Vagina (tissue), 2 donors: Measurements from ENCODE around the gene CSTPP1.

Source experiments
- POLR2A ChIP-seq, 2 donors: fragments of 450-650 bp; IDR thresholded peaks; one replicate each; pipeline ENCODE4 v1.6.1; 2017; ENCODE audit warnings: antibody characterized with exemption in 2 of 2, mild to moderate bottlenecking in 2 of 2, moderate library complexity in 2 of 2
- TF ChIP-seq, protein P1 (sequence below), 3 experiments: fragments of 450-650 bp in 2 of 3; fragments of 200-600 bp in 1 of 3; sonication (generic) in 1 of 3; IDR thresholded peaks; one replicate each; pipeline ENCODE4 v1.5.1; 2017 to 2019; ENCODE audit warnings: antibody characterized with exemption in 3 of 3, mild to moderate bottlenecking in 2 of 3, moderate library complexity in 2 of 3

DNA sequence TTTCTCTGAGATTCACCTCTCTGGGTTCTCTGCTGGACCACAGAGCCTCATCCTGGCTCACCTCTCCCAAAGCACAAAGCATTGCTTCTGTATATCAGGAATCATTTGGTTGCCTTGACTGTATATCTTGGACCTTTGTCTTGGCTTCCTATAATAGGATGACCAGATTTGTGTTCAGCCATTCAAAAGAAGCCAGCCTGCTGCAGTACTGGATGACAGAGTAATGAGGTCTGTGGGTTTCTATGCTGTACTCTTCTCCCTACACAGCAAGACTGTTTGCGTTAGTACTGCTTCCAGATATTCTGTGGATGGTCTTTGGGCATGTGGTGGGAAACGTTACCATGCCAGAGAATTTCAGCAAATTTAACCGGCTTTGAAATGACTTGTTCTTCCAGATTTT, 200.4 kb downstream of the CSTPP1 start:
- TF ChIP-seq, protein P1, sequence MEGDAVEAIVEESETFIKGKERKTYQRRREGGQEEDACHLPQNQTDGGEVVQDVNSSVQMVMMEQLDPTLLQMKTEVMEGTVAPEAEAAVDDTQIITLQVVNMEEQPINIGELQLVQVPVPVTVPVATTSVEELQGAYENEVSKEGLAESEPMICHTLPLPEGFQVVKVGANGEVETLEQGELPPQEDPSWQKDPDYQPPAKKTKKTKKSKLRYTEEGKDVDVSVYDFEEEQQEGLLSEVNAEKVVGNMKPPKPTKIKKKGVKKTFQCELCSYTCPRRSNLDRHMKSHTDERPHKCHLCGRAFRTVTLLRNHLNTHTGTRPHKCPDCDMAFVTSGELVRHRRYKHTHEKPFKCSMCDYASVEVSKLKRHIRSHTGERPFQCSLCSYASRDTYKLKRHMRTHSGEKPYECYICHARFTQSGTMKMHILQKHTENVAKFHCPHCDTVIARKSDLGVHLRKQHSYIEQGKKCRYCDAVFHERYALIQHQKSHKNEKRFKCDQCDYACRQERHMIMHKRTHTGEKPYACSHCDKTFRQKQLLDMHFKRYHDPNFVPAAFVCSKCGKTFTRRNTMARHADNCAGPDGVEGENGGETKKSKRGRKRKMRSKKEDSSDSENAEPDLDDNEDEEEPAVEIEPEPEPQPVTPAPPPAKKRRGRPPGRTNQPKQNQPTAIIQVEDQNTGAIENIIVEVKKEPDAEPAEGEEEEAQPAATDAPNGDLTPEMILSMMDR (IDR thresholded peaks at IDR 0.05), result no peak
- TF ChIP-seq POLR2A (IDR thresholded peaks at IDR 0.05), result no peak
